ENCODE data around the gene GGACT. TPM values are rescaled to one million over a fixed set of nuclear protein-coding genes. Genes with fewer than 3 reads are reported as not detected.

The GGACT gene
- total RNA-seq, 1 donor from 2014 or later = 0.40 TPM

- DNase-seq (ENCODE audit: low read depth) = peak; percentile 80
Measured at GRCh38 chr13:100514788-100515409, 73.7 kb downstream of the GGACT start.

DNA sequence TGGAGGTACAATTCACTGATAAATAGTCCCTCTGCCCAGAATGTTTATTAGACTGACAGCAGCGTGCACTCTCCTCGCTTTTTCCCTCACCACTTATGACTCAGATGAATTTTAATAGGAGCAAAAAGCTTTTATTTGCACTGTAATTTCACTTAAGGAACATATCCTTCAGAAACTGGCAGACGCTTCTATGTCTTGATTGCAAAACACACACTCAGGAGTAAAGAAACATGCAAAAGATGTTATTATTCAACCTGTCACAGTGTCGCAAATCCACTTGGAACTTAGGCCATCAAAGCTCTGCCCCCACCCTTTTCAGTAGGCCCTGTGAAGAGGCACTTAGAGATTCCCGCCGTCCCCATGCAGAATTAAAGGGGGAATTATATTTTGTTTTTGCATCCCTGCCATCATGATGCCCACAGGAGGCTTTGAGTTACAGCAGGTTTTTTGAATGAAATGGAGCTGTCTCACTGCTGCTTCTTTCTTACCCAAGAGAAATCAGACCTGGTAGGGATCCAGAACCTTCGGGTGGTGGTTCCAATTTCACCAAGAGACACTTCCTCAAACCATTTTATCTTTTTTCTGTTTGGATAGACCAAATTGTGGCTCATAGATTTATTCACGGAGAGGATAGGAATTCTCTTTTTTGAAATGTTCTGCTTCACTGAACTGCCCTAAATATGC is 74.5 kb downstream of the GGACT start:
- DNase-seq (ENCODE audit: low read depth) = no peak

GRCh38 chr13:100513171-100513570 is 75.4 kb downstream of the GGACT start:
- DNase-seq (ENCODE audit: low read depth) = no peak

- peak; percentile 70 for DNase-seq (ENCODE audit: low read depth)
Measured at GRCh38 chr13:100512422-100512821, 76.2 kb downstream of the GGACT start.

DNA sequence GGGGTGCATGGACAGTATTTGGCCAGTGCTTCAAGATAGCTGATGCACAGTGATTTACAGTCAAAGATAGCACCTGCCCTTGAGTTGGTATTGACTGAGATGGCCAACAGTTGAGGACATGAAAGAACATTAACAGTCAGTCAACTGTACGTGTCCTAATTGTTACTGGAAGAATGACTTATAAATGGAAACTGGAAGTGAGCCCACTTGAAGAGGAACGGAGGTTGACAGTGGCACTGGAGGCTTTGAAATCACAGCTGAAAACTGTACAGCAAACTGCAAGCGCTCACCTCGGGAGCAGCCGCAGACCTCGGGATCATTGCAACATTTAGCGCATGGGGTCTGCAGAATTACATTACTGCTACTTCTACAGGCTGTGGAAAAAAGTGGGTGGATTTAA is 77.1 kb downstream of the GGACT start:
- no peak for DNase-seq (ENCODE audit: low read depth)

DNA sequence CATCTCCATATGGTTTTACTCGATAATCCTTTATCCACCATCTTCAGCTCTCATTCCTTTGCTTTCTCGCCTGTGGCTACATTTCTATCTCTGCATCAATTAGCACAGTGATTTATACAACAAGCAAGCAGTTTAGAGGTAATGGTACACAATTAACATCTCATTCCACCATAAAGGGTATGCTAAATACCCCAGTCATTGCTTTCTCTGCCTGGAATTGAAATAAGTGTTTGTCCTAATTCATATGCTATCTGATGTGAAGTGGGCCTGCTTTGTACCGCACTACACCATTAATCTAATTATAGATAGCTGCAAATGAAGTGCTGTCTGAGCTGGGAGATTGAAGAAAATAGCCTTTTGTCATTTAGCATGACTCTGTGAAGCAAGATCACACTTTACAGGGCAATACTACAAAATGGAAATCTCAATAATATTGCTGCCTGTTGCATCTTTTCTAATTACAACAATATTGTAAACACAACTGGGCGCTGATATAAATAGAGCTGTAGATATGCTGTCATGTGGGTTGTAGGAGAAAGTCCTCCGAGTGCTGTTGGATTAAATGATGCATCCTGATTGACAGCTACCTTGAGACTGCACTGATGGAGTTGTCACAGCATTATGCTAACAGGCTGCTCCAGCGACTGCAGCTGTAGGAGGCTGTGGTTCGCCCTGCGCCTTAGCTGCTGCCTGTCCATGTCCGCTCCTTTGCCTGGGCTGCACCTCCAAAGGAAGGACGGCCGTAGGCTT is 78.2 kb downstream of the GGACT start:
- DNase-seq (ENCODE audit: low read depth) = no peak

DNA sequence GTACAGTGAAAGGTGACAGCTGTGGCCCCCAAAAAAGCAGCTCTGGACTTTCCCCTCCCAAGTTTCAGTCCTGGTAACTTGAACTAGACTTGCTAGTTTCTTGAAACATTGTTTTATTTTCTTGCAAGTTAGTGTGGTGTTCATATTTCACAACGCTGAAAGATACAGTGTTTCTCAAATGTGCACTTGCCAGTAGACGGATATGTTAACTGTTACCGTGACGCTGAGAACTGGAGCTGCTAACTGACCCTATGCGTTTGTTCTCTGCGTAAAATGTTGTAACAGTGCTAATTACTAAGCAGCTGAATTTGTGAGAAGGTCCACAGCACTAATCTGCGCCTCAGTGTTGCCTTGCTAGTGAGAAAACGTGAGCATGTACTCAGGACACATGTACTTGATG is 79.6 kb downstream of the GGACT start:
- no peak for DNase-seq (ENCODE audit: low read depth)

DNA sequence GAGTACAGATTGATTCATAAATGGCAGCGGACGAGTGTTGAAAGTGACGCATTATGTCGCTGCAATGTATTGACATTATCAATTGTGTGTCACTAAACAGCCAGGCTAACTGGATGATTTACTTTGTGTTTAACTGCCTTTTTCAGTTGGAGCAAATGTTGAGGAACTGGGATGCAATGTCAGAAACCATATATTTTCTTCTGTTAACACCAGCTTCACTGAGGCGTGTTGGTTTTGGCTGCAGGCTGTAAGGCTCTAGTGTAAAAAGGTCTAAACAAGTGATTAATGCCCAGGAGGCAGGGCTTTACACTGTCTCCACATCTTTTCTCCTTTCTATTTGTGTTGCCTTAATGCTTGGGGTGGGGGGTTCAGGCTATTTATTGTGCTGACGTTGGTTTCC is 80.1 kb downstream of the GGACT start:
- no peak for DNase-seq (ENCODE audit: low read depth)

- no peak for DNase-seq (ENCODE audit: low read depth)
Measured at GRCh38 chr13:100506600-100507422, 81.8 kb downstream of the GGACT start.

GRCh38 chr13:100506154-100506553 is 82.4 kb downstream of the GGACT start:
- no peak for DNase-seq (ENCODE audit: low read depth)

DNA sequence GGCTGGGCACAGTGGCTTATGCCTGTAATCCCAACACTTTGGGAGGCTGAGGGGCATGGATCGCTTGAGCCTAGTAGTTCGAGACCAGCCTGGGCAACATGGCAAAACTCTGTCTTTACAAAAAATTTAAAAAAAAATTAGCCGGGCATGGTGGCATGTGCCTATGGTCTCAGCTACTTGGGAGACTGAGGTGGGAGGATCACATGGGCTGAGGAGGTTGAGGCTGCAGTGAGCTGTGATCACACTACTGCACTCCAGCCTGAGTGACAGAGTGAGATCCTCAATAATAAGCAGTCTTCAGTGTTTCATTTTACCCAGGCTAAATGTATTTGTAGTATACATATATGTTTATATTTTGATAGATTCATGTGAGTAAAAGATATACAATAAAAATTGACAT is 85.0 kb downstream of the GGACT start:
- DNase-seq (ENCODE audit: low read depth) = no peak

DNA sequence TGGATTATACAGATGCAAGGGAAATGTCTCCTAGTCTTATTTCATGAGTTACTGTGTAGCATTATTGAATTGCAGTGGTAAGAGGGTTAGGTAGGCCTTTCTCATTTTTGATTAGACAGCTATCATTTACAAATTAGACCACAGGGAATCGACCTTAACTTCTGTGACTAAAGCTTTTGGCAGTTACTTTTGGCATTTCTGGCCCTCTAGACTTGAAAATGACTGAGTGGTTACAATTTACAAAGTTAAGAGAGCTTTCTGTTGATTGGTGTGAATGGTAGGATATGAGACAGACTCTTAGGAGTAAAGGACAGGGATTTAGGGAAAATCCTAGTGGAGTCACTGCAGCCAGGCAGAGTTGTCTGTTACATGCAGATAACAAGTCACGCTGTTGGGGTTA is 86.1 kb downstream of the GGACT start:
- DNase-seq (ENCODE audit: low read depth) = peak; percentile 18

GRCh38 chr13:100497389-100497788 is 91.2 kb downstream of the GGACT start:
- DNase-seq (ENCODE audit: low read depth) = peak; percentile 92

- peak; percentile 40 for DNase-seq (ENCODE audit: low read depth)
Measured at GRCh38 chr13:100495455-100495854, 93.1 kb downstream of the GGACT start.

DNA sequence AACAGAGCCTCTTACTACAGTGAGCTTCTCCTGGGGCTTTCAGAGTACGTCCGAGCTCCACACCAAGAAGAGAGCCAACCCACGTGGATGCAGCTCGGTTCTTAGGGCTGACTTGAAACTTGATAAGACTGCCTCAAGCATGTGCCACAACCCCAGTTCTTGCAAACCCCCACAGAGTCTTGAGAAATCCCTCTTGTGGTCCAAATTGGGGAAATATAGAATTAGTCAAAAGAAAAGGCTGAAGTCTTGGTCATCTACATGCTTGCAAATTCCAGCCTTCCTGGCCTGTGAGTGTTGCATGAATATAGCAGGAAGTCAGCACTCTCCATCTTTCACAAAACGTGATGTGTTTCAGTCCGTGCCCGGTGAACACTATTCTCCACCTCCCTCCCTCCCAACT is 95.2 kb downstream of the GGACT start:
- DNase-seq (ENCODE audit: low read depth) = no peak

GRCh38 chr13:100491164-100491842 is 97.3 kb downstream of the GGACT start:
- peak; percentile 84 for DNase-seq (ENCODE audit: low read depth)

GRCh38 chr13:100490692-100491091 is 97.9 kb downstream of the GGACT start:
- peak; percentile 90 for DNase-seq (ENCODE audit: low read depth)

DNA sequence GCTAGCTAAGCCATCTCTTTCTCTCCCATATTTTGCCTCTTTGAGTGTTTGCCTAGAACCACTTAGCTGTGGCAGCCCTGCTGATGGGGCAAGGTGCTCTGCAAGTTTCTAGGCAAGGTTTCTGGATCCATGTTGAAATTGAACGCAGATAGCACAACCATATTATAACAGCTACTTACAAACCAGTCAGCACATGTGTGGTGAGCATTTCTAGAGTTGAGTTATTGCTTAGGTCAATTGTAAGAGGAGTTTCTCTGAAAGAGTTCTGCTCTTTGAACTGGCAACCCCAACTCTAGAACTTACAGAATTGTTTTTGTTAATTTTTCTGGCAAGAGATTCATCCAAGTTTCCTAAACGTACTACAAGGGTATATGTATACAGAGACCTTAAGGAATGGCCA is 103.3 kb downstream of the GGACT start:
- DNase-seq (ENCODE audit: low read depth) = no peak

DNA sequence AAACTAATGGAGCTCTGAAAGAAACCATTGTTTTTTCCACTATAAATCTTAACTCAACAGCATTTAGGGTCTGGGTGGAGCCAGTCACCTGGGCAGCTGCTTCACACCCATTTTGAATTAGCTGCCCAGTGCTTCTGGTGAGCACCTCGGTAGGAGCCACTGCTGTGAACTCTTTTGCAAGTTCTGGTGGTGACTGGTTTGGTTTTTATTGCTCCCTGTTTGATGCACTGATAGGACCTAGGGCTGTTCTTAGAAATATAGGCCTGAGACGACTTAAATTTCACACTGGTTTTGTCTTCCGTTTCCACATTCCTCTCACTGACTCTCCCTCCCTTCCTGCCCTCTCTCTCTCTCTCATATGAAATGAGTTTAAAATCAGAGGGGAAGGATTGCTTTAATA is 103.9 kb downstream of the GGACT start:
- no peak for DNase-seq (ENCODE audit: low read depth)

- DNase-seq (ENCODE audit: low read depth) = no peak
Measured at GRCh38 chr13:100483841-100484381, 104.7 kb downstream of the GGACT start.

GRCh38 chr13:100483139-100483538 is 105.5 kb downstream of the GGACT start:
- DNase-seq (ENCODE audit: low read depth) = no peak
